Progenitor cell of endocrine pancreas (in vitro differentiated cells): Measurements from ENCODE around the gene RNF225. TPM values are rescaled to one million over a fixed set of nuclear protein-coding genes. Genes with fewer than 3 reads are reported as not detected.

Source experiments
- DNase-seq: peaks from one replicate; pipeline ENCODE4 v3.0.0; 2021; ENCODE audit warnings: low spot score; ENCODE audit not compliant: unreplicated experiment
- H3K27ac Mint-ChIP-seq: 2 replicates; pipeline ENCODE4 v1.8.0; 2021; ENCODE audit warnings: mild to moderate bottlenecking, moderate library complexity, mixed read lengths
- H3K27me3 Mint-ChIP-seq: 2 replicates; pipeline ENCODE4 v1.8.0; 2021; ENCODE audit warnings: mixed read lengths
- H3K36me3 Mint-ChIP-seq: 2 replicates; pipeline ENCODE4 v1.8.0; 2022; ENCODE audit warnings: mixed read lengths; ENCODE audit not compliant: insufficient read depth
- H3K4me1 Mint-ChIP-seq: 2 replicates; pipeline ENCODE4 v1.8.0; 2021; ENCODE audit warnings: low read depth, mixed read lengths
- H3K4me3 Mint-ChIP-seq: 2 replicates; pipeline ENCODE4 v1.8.0; 2021; ENCODE audit warnings: low read depth, mild to moderate bottlenecking, moderate library complexity, mixed read lengths
- H3K9me3 Mint-ChIP-seq: 2 replicates; pipeline ENCODE4 v1.8.0; 2021; ENCODE audit warnings: low read depth, mixed read lengths
- CTCF ChIP-seq: fragments of 200-600 bp; sonication (generic); IDR thresholded peaks from one replicate; pipeline ENCODE4 v1.5.0; 2021; ENCODE audit warnings: antibody characterized with exemption, mild to moderate bottlenecking; ENCODE audit not compliant: unreplicated experiment
- total RNA-seq: library from RNA; stranded (reverse); gene quantifications from 2 replicates; pipeline ENCODE4 v1.2.1, GENCODE V29; 2021

Gene RNF225
- total RNA-seq, 1 donor from 2014 or later, result not detected

GRCh38 chr19:58366585-58367430, 28.6 kb upstream of the RNF225 start:
- no peak overlapping the region for H3K4me3 Mint-ChIP-seq

GRCh38 chr19:58367698-58368454, 27.6 kb upstream of the RNF225 start:
- peaks cover 9% of the 10 kb centered on the region for H3K36me3 Mint-ChIP-seq
- H3K9me3 Mint-ChIP-seq, result no peaks in the 10 kb centered on the region
- H3K4me1 Mint-ChIP-seq, result no peaks in the 10 kb centered on the region
- TF ChIP-seq CTCF, result no peak
- H3K4me3 Mint-ChIP-seq, result no peak overlapping the region
- DNase-seq, result no peak
- H3K27ac Mint-ChIP-seq, result no peak overlapping the region
- H3K27me3 Mint-ChIP-seq, result no peaks in the 10 kb centered on the region

More at GRCh38 chr19:58366585-58367430, 28.6 kb upstream of the RNF225 start:
- no peak for TF ChIP-seq CTCF
- Mint-ChIP-seq H3K4me1 (peaks cover 2% of the 10 kb centered on the region), H3K36me3 (peaks cover 9% of the 10 kb centered on the region), H3K27ac (no peak overlapping the region), H3K9me3 (no peaks in the 10 kb centered on the region), H3K27me3 (no peaks in the 10 kb centered on the region)
- DNase-seq, result no peak

GRCh38 chr19:58368561-58369360, 26.7 kb upstream of the RNF225 start:
- no peak for TF ChIP-seq CTCF
- no peaks in the 10 kb centered on the region for H3K27me3 Mint-ChIP-seq
- peaks cover 9% of the 10 kb centered on the region for H3K36me3 Mint-ChIP-seq
- DNase-seq, result no peak
- H3K9me3 Mint-ChIP-seq, result no peaks in the 10 kb centered on the region
- no peaks in the 10 kb centered on the region for H3K4me1 Mint-ChIP-seq
- no peak overlapping the region for H3K27ac Mint-ChIP-seq
- H3K4me3 Mint-ChIP-seq, result no peak overlapping the region

GRCh38 chr19:58372311-58373133, 22.9 kb upstream of the RNF225 start:
- H3K4me1 Mint-ChIP-seq, result no peaks in the 10 kb centered on the region
- no peak overlapping the region for H3K27ac Mint-ChIP-seq
- H3K9me3 Mint-ChIP-seq, result no peaks in the 10 kb centered on the region
- TF ChIP-seq CTCF, result peak; percentile 39
- H3K36me3 Mint-ChIP-seq, result peaks cover 6% of the 10 kb centered on the region
- H3K4me3 Mint-ChIP-seq, result no peak overlapping the region
- no peaks in the 10 kb centered on the region for H3K27me3 Mint-ChIP-seq
- no peak for DNase-seq
